HG02884 (cell line): ENCODE measurements around the gene TJP1.
"Not testable (repeated sequence)": the region's sequence is repeated elsewhere in the genome, so short reads cannot be mapped to it uniquely, and the experiment has no call there.

Source experiments
- ATAC-seq: cut with Tn5 transposase; IDR thresholded peaks from one replicate; pipeline ENCODE4 v1.9.1; 2021; ENCODE audit warnings: mild to moderate bottlenecking, moderate library complexity; ENCODE audit not compliant: unreplicated experiment

TJP1 gene

GRCh38 chr15:29685156-29686078 lies 136.9 kb downstream of the TJP1 start:
- no peak for ATAC-seq

- ATAC-seq, result no peak
Observed at GRCh38 chr15:29682781-29683180, 139.5 kb downstream of the TJP1 start.

GRCh38 chr15:29682361-29682760 lies 139.9 kb downstream of the TJP1 start:
- no peak for ATAC-seq

DNA sequence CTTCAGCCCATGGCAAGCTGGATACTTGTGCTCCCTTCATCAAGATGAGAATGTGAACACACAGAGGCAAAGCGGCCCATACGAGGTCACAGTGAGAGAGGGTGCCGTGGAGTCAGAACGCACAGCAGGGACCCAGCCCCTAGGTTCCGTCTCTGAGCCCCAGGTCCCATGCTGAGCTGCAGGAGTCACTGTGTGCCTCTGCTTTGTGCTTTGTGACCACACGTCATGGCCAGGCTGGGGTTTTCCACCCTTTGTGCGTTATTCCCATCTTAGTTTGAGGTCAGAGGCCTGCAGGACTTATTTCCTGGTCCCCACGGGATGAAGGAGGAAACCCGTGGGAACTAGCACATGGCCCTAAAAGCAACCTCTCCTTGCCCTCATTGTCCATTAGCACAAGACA lies 140.3 kb downstream of the TJP1 start:
- no peak for ATAC-seq

DNA sequence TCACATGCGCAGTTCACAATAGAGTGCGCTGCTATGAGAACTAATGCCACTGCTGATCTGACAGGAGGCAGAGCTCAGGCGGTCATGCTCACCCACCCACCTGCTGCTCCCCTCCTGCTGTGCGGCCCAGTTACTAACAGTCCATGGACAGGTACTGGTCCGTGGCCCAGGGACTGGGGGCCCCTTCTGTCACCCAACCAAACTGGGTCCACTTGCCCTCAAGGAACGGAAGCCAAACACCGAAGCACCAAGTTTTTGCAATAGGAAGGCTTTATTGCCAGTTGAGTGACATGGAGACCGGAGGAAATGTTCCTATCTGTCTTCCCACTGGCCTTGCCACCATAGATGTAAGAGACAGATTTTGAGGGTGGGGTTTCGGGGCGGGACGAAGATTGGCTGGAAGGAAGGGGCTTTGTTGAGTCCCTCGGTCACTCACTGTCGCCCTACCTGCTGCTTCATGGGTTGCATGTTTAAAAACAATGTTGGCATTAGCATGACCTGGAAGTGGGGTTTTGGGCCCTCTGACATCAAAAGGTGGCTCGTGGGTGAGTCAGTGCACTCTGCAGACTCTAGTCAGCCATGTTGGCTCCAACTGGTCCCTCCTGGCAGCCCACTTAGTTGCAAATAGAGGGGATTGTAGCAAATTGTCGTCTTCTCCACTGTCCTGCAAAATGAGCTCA lies 141.0 kb downstream of the TJP1 start:
- ATAC-seq, result no peak

DNA sequence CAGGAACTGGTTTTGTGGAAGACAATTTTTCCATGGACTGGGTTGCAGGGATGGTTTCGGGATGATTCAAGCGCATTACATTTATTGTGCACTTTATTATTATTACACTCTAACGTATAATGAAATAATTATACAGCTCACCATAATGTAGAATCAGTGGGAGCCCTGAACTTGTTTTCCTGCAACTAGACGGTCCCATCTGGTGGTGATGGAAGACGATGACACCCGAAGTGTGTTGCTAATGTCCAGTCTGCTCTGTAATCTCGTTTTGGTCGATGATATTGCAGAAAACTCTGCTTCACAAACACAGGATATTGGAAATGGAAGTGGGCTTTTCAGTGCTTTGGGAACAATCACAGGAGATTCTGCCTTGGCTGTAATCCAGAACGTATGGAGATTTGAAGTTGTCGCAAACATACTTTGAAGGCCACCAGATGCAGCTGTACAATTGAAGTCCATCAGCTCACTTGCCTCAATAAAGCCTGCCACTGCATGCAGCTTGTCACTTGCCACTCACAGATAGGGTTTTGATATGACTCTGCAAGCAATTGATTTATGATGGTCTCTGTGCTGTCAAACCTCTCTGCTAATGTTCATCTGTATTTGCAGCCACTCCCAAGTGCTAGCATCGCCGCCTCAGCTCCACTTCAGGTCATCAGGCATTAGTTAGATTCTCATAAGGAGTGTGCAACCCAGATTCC lies 141.7 kb downstream of the TJP1 start:
- ATAC-seq, result no peak

- no peak for ATAC-seq
Observed at GRCh38 chr15:29678504-29679034, 143.7 kb downstream of the TJP1 start.

- no peak for ATAC-seq
Observed at GRCh38 chr15:29677871-29678461, 144.3 kb downstream of the TJP1 start.

DNA sequence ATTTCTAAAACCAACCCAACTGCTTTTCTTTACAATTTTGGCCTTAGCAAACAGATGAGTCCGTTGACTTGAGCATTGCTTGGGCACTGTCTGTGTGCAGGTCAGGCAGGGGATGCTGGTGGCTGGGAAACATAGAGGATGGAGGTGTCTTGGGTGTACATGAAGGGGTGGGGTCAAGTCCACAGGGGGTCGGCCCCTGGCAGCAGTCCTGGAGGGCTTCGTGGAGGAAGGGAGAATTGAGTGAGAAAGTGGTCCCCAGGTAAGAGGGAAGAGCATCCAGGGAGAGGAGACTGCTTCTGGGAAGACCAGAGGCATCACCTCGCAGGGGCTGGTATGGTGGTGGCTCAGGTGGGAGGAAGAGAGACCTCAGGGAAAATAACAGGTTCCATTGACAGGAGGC lies 144.8 kb downstream of the TJP1 start:
- ATAC-seq, result no peak

- ATAC-seq, result no peak
Observed at GRCh38 chr15:29676961-29677402, 145.3 kb downstream of the TJP1 start.

DNA sequence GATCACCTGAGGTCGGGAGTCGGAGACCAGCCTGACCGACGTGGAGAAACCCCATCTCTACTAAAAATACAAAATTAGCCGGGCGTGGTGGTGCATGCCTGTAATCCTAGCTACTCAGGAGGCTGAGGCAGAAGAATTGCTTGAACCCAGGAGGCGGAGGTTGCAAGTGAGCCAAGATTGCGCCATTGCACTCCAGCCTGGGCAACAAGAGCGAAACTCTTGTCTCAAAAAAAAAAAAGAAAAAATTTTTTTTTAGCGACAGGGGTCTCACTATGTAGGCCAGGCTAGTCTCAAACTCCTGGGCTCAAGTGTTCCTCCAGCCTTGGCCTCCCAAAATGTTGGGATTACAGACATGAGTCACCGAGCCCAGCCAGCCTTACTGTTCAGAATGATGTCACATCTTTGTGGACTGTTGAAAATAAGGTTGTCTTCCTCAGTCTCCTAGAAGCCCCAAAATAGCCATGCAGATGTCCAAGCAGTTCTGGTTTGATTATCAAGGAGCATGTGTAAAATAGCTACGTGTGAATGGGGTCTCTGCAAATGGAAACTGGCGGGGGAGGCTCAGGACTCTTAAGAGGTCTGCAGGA lies 145.8 kb downstream of the TJP1 start:
- ATAC-seq, result not testable (repeated sequence)

- ATAC-seq, result no peak
Observed at GRCh38 chr15:29675791-29676301, 146.4 kb downstream of the TJP1 start.

DNA sequence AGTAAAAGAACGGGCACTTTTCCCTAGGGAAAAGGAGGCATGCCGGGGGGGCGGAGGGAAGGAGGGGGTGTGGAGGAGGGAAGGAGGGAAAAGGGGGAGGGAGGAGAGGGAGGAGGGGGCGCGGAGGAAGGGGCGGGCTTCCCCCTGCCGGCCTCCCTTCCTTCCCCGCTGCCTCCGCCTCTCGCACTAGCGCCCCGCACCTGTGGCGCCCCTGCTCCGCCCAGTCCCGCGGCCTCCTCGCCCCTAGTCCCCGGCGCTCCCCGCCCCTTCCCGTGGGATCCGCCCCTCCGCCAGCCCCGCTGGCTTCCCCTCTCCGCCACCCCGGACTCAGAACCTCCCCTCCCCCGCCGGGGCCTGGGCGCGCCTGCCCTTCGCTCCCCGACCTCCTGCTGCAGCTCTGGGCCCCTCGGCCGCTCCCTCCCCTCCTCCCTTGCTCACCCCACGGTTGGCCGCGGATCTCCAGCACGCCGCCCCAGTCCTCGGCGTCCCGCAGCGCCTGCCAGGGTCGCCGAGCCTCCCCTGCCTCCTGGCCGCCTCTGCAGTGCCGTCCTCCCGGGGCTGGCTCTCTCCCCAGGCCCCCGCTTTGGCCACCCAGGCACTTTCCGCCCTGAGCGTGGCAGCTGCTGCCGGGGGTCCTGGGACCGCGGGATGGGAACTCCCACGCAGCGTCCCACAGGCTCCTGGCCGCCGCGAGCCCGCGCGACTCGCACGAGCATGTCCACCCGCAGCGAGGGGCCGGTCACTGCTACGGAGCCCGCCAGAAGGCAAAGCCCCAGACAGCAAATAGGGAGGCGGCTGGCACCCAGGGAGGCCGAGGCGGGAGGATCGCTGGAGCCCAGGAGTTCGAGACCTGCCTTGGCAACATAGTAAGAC lies 147.4 kb downstream of the TJP1 start:
- no peak for ATAC-seq

DNA sequence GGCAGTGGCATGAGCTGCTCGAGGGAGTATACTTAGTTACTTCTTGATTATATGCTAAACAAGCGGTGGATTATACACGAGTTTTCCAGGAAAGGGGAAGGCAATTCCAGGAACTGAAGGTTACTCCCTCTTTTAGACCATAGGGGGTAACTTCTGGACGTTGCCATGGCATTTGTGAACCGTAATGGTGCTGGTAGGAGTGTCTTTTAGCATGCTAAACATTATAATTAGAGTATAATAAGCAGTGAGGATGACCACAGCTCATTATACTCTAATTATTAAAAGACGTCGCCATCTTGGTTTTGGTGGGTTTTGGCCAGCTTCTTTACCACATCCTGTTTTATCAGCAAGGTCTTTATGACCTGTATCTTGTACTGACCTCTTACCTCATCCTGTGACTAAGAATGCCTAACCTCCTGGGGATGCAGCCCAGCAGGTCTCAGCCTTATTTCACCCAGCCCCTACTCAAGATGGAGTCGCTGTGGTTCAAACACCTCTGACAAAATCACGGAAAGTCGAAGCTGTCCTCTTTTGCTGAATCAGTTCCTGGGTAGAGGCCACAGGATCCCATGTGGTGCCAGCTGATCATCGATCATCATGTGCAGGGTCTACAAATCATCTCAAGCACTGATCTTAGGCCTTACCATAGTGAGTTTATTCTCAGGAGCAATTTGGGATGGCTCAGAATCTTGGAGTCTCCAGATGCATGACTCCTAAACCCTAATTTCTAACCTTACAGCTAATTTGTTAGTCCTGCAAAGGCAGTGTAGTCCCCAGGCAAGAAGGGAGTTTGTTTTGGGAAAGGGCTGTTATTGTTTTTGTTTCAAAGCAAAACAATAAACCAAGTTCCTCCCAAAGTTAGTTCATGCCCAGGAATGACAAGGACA lies 149.1 kb downstream of the TJP1 start:
- no peak for ATAC-seq

DNA sequence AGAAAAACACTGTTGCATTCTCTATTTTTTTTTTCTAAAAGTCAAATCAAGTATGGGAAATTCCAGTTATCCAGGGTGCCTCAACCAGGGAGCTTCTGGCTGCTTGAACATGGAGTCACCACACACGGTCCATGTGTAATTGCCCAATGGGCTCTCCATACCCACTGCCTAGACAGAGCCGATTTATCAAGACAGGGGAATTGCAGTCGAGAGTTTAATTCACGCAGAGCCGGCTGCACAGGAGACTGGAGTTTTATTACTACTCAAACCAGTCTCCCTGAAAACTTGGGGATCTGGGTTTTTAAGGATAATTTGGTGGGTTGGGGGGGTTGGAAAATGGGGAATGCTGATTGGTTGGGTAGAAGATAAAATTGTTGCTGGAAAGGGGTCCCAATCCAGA lies 149.8 kb downstream of the TJP1 start:
- ATAC-seq, result no peak

GRCh38 chr15:29672046-29672445 lies 150.2 kb downstream of the TJP1 start:
- not testable (repeated sequence) for ATAC-seq

DNA sequence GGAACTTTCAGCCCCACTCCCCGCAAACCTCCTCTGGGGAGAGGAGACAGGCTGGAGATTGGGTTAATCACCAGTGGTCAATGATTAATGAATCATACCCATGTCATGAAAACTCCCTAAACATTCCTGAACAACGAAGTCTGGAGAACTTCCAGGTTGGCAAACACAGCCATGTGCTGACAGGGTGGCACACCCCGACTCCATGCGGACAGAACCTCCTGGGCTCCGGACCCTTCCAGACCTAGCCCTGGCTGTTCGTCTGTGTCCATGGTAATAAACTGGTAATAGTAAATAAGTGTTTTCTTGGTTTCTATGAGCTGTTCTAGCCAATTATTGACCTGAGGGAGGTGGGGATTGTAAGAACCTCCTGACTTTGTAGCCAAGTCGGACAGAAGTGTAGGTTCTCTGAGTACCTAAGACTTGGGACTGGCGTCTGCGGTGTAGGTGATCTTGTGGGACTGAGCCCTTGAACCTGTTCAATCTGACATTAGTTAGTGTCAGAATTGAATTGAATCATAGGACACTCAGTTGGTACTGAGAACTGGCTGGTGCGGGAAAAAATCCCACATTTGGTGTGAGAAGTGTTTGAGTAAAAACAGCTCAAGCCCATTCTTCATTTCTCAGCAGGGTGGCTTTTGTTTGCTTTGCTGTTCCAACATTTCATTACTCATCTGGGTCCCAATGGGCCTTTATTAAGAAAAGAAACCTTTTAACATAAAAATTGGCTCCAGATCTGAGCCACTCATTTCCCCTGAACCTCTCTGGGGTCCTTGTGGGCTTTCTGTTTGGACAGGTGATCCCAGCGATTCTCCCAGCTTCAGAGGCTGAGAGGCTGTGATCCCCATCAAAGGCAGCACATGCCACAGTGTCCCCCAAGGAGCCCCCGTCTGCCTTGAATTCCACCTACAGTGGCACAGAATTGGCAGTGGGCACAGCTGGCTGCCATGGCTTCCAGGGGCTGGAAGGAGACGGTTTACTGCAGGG lies 151.0 kb downstream of the TJP1 start:
- ATAC-seq, result no peak
